NK-92 treated with Interleukin-12 subunit alpha and Interleukin-12 subunit beta, amount 100 ng/mL, for 24 hours (cell line): ENCODE results near the gene NPHP3.
"Not testable (repeated sequence)": the region's sequence is repeated elsewhere in the genome, so short reads cannot be mapped to it uniquely, and the experiment has no call there.

ENCODE experiments used
- DNase-seq: peaks from one replicate; lab custom pipeline; 2025; lab: John Stamatoyannopoulos, UW

The NPHP3 gene

GRCh38 chr3:132641837-132642538 is 80.2 kb downstream of the NPHP3 start:
- no peak for DNase-seq

GRCh38 chr3:132641427-132641826 is 80.8 kb downstream of the NPHP3 start:
- not testable (repeated sequence) for DNase-seq

- no peak for DNase-seq
Observed at GRCh38 chr3:132638706-132639105, 83.5 kb downstream of the NPHP3 start.

- no peak for DNase-seq
Observed at GRCh38 chr3:132637590-132637989, 84.6 kb downstream of the NPHP3 start.

GRCh38 chr3:132635052-132635451 is 87.2 kb downstream of the NPHP3 start:
- no peak for DNase-seq
